Liver (tissue), 9 donors: ENCODE results near the gene ADK. TPM values are rescaled to one million over a fixed set of nuclear protein-coding genes. Genes with fewer than 3 reads are reported as not detected.

Experiments
- DNase-seq: peaks from one replicate; pipeline ENCODE4 v3.0.0-alpha.2; 2017; ENCODE audit warnings: low spot score
- H3K27ac ChIP-seq, 2 donors: one replicate each; pipeline ENCODE4 v1.7.0; 2013; ENCODE audit warnings: inconsistent platforms in 2 of 2, low read length in 2 of 2, control low read depth in 1 of 2, low read depth in 1 of 2, mild to moderate bottlenecking in 1 of 2
- H3K27me3 ChIP-seq, 4 donors: one replicate each; pipeline versions ENCODE4 v1.6.1 to v1.7.0; 2013; ENCODE audit warnings: low read length in 3 of 4, inconsistent platforms in 1 of 4, mild to moderate bottlenecking in 1 of 4, moderate library complexity in 1 of 4; ENCODE audit not compliant: control insufficient read depth in 4 of 4, insufficient read depth in 4 of 4
- H3K36me3 ChIP-seq, 4 donors: one replicate each; pipeline versions ENCODE4 v1.6.1 to v1.7.0; 2013; ENCODE audit warnings: low read length in 3 of 4, mild to moderate bottlenecking in 3 of 4, low read depth in 1 of 4, moderate library complexity in 1 of 4; ENCODE audit not compliant: control insufficient read depth in 4 of 4, insufficient read depth in 3 of 4
- H3K4me1 ChIP-seq, 4 donors: one replicate each; pipeline versions ENCODE4 v1.6.1 to v1.7.0; 2013; ENCODE audit warnings: low read length in 3 of 4, mild to moderate bottlenecking in 3 of 4, moderate library complexity in 1 of 4; ENCODE audit not compliant: control insufficient read depth in 4 of 4, insufficient read depth in 4 of 4
- H3K4me3 ChIP-seq, 3 donors: one replicate each; pipeline versions ENCODE4 v1.6.1 to v1.7.0; 2013; ENCODE audit warnings: low read length in 3 of 3, control low read depth in 1 of 3, low read depth in 1 of 3, mild to moderate bottlenecking in 1 of 3
- H3K9ac ChIP-seq, 2 donors: one replicate each; pipeline ENCODE4 v1.7.0; 2013; ENCODE audit warnings: low read length in 2 of 2, mild to moderate bottlenecking in 2 of 2, moderate library complexity in 2 of 2, control low read depth in 1 of 2, low read depth in 1 of 2
- H3K9me3 ChIP-seq, 4 donors: one replicate each; pipeline versions ENCODE4 v1.6.1 to v1.7.0; 2013; ENCODE audit warnings: low read length in 3 of 4; ENCODE audit not compliant: control insufficient read depth in 4 of 4
- EGR1 ChIP-seq, 2 donors: IDR thresholded peaks; 2 replicates each; pipeline ENCODE4 v1.6.1; 2016 to 2018; ENCODE audit warnings: antibody characterized with exemption in 2 of 2, low read depth in 2 of 2
- FOXA1 ChIP-seq: IDR thresholded peaks from 2 replicates; pipeline ENCODE4 v1.6.1; 2016; ENCODE audit warnings: antibody characterized with exemption
- FOXA2 ChIP-seq: IDR thresholded peaks from 2 replicates; pipeline ENCODE4 v1.6.1; 2016; ENCODE audit warnings: antibody characterized with exemption
- GABPA ChIP-seq, 2 donors: IDR thresholded peaks in 1 of 2; conservative IDR thresholded peaks in 1 of 2; 2 replicates each; pipeline ENCODE4 v1.6.1; 2016; ENCODE audit warnings: antibody characterized with exemption in 2 of 2, mild to moderate bottlenecking in 1 of 2, moderate library complexity in 1 of 2
- HNF4A ChIP-seq, 2 donors: conservative IDR thresholded peaks; 2 replicates each; pipeline ENCODE4 v1.6.1; 2016; ENCODE audit warnings: antibody characterized with exemption in 2 of 2, mild to moderate bottlenecking in 2 of 2
- JUND ChIP-seq, 2 donors: IDR thresholded peaks; 2 replicates each; pipeline ENCODE4 v1.6.1; 2016; ENCODE audit warnings: antibody characterized with exemption in 2 of 2
- NR2F2 ChIP-seq: IDR thresholded peaks from 2 replicates; pipeline ENCODE4 v1.6.1; 2016; ENCODE audit warnings: antibody characterized with exemption
- RAD21 ChIP-seq, 2 donors: IDR thresholded peaks; 2 replicates each; pipeline ENCODE4 v1.6.1; 2016; ENCODE audit warnings: antibody characterized with exemption in 2 of 2, mild to moderate bottlenecking in 2 of 2
- RXRA ChIP-seq, 2 donors: IDR thresholded peaks; 2 replicates each; pipeline ENCODE4 v1.6.1; 2017 to 2018; ENCODE audit warnings: antibody characterized with exemption in 2 of 2, mild to moderate bottlenecking in 1 of 2
- SP1 ChIP-seq: IDR thresholded peaks from 2 replicates; pipeline ENCODE4 v1.6.1; 2018; ENCODE audit warnings: antibody characterized with exemption, mild to moderate bottlenecking
- TAF1 ChIP-seq: conservative IDR thresholded peaks from 2 replicates; pipeline ENCODE4 v1.6.1; 2016; ENCODE audit warnings: antibody characterized with exemption, mild to moderate bottlenecking
- YY1 ChIP-seq: IDR thresholded peaks from 2 replicates; pipeline ENCODE4 v1.6.1; 2016; ENCODE audit warnings: antibody characterized with exemption, mild to moderate bottlenecking
- WGBS: extraction: QIAGEN DNeasy Blood & Tissue Kit; methylation state at CpG from one replicate; pipeline ENCODE4 v1.1.7; 2013; 5-methylcytosine and 5-hydroxymethylcytosine counted together
- polyA plus RNA-seq, 2 donors: library from polyadenylated mRNA; stranded (reverse) in 1 of 2; unstranded in 1 of 2; fragments of 200-250 nt in 1 of 2; fragments of >200 nt in 1 of 2; fragmentation: Nextera tagmentation in 1 of 2; extraction: Ambion mirVana in 1 of 2; gene quantifications; one replicate each; pipeline versions ENCODE4 v1.2.1 to v1.2.3, GENCODE V29; 2013 to 2015
- total RNA-seq, 2 donors: library from RNA; depleted of rRNA; stranded (reverse); fragments of >200 nt; gene quantifications; one replicate each; pipeline ENCODE4 v1.2.3, GENCODE V29; 2014
- TF ChIP-seq, protein P1 (sequence below): IDR thresholded peaks from 2 replicates; pipeline ENCODE4 v1.6.1; 2016; ENCODE audit warnings: antibody characterized with exemption
- TF ChIP-seq, protein P2 (sequence below): IDR thresholded peaks from 2 replicates; pipeline ENCODE4 v1.6.1; 2016; ENCODE audit warnings: antibody characterized with exemption
- TF ChIP-seq, protein P3 (sequence below): fragments of 150-350 bp; IDR thresholded peaks from 2 replicates; pipeline ENCODE4 v1.5.1; 2017; ENCODE audit warnings: improper control_type of control experiment, low read depth, low read length; ENCODE audit not compliant: missing input control
- TF ChIP-seq, protein P4 (sequence below): IDR thresholded peaks from 2 replicates; pipeline ENCODE4 v1.6.1; 2016; ENCODE audit warnings: antibody characterized with exemption
- donor health status: healthy.
- donor health status: healthy.
- donor health status: healthy.
- donor health status: healthy.
- donor health status: healthy.

ADK gene
- total and polyA plus RNA-seq, 4 donors = 18.0 to 110 (median 65.5) TPM

DNA sequence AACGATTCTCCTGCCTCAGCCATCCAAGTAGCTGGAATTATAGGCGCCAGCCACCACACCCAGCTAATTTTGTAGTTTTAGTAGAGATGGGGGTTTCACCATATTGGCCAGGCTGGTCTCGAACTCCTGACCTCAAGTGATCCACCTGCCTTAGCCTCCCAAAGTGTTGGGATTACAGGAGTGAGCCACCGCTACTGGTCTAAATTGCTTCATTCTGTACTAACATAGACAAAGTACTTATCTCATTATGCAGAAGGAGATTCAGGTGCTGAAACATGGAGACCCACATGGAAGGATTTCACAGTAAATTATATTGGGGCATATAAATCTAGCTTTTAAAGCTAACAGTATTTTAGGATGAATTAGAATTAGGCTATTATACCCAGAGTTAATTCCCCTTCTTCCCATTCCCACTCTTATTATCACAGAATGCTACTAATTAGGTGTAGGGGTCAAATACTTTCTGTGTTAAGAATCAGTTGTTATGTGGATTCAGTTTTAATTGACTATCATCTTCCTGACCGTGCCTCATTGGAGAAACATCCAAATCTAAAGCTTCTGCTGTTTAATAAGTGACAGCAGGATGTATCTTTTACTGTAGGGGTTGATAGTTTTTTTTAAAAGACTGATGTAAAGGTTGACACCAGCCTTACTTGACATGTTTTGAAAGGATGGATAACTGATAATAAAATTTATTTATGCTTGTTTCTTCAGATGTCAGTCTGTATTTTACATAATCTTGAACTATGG, 27.2 kb downstream of the ADK start:
- no peak for DNase-seq
- no peaks in the 10 kb centered on the region for H3K9me3 ChIP-seq
- H3K36me3 ChIP-seq = no peaks in the 10 kb centered on the region
- WGBS = 80% methylated on average over 5 of the region's 5 CpGs
- peak overlapping the region in 1 of 3 donors; percentile 29 for H3K4me3 ChIP-seq
- H3K9ac ChIP-seq = no peak overlapping the region
- H3K27ac ChIP-seq = peak overlapping the region; percentile 25 to 33
- peaks cover 4 to 52% (median 24%) of the 10 kb centered on the region in 4 donors for H3K4me1 ChIP-seq
- no peak for TF ChIP-seq YY1
- no peak for TF ChIP-seq RXRA (IDR thresholded peaks at IDR 0.05)
- no peak for TF ChIP-seq FOXA2
- TF ChIP-seq, protein P1, sequence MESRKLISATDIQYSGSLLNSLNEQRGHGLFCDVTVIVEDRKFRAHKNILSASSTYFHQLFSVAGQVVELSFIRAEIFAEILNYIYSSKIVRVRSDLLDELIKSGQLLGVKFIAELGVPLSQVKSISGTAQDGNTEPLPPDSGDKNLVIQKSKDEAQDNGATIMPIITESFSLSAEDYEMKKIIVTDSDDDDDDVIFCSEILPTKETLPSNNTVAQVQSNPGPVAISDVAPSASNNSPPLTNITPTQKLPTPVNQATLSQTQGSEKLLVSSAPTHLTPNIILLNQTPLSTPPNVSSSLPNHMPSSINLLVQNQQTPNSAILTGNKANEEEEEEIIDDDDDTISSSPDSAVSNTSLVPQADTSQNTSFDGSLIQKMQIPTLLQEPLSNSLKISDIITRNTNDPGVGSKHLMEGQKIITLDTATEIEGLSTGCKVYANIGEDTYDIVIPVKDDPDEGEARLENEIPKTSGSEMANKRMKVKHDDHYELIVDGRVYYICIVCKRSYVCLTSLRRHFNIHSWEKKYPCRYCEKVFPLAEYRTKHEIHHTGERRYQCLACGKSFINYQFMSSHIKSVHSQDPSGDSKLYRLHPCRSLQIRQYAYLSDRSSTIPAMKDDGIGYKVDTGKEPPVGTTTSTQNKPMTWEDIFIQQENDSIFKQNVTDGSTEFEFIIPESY = no peak
- TF ChIP-seq, protein P2, sequence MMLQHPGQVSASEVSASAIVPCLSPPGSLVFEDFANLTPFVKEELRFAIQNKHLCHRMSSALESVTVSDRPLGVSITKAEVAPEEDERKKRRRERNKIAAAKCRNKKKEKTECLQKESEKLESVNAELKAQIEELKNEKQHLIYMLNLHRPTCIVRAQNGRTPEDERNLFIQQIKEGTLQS = no peak
- no peak for TF ChIP-seq NR2F2
- TF ChIP-seq SP1 = no peak
- no peak for TF ChIP-seq RAD21 (IDR thresholded peaks at IDR 0.05)
- TF ChIP-seq FOXA1 = no peak
- TF ChIP-seq, protein P3, sequence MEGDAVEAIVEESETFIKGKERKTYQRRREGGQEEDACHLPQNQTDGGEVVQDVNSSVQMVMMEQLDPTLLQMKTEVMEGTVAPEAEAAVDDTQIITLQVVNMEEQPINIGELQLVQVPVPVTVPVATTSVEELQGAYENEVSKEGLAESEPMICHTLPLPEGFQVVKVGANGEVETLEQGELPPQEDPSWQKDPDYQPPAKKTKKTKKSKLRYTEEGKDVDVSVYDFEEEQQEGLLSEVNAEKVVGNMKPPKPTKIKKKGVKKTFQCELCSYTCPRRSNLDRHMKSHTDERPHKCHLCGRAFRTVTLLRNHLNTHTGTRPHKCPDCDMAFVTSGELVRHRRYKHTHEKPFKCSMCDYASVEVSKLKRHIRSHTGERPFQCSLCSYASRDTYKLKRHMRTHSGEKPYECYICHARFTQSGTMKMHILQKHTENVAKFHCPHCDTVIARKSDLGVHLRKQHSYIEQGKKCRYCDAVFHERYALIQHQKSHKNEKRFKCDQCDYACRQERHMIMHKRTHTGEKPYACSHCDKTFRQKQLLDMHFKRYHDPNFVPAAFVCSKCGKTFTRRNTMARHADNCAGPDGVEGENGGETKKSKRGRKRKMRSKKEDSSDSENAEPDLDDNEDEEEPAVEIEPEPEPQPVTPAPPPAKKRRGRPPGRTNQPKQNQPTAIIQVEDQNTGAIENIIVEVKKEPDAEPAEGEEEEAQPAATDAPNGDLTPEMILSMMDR = no peak
- no peaks in the 10 kb centered on the region for H3K27me3 ChIP-seq

DNA sequence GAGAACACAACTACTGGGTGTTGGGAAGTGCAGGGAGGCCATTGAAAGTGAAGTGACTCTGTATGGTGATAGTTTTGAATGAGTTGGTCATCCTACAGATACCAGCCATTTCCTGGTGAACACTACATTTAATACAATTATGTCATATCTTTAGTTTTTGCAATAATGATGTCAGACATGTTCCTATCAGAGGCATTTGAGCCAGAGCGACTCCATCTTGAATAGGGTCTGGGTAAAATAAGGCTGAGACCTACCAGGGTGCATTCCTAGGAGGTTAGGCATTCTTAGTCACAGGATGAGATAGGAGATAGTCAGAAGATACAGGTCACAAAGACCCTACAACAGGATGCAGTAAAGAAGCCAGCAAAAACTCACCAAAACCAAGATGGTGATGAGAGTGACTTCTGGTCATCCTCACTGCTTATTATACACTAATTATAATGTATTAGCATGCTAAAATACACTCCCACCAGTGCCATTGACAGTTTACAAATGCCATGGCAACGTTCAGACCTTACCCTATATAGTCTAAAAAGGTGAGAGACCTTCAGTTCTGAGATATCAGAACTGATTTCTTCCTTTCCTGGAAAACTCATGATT, 28.2 kb downstream of the ADK start:
- no peaks in the 10 kb centered on the region for H3K27me3 ChIP-seq
- no peak overlapping the region for H3K9ac ChIP-seq
- TF ChIP-seq HNF4A (conservative IDR thresholded peaks at IDR 0.05) (no peak), RXRA (IDR thresholded peaks at IDR 0.05) (no peak), TAF1 (no peak)
- 95% methylated on average over 2 of the region's 2 CpGs for WGBS
- no peak for DNase-seq
- H3K27ac ChIP-seq = no peak overlapping the region
- H3K4me3 ChIP-seq = no peak overlapping the region
- H3K4me1 ChIP-seq = peaks cover 4 to 44% (median 19%) of the 10 kb centered on the region in 4 donors
- no peaks in the 10 kb centered on the region for H3K36me3 ChIP-seq
- no peaks in the 10 kb centered on the region for H3K9me3 ChIP-seq

DNA sequence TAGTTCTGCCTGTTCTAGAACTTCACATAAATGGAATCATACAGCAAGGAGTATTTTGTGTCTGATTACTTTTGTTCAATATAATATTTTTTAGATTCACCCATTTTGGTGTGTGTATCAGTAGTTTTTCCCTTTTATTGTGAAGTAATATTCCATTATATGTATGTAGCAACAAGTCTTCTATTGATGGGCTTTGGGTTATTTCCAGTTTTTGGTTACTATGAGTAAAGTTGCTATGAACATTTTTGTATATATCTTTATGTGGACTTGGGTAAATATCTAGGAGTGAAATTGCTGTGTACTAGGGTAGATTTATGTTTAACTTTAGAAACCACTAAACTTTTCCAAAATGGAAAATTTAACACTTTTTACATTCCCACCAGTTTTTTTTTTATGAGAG, 35.7 kb downstream of the ADK start:
- Histone ChIP-seq H3K27me3 (no peaks in the 10 kb centered on the region), H3K9ac (no peak overlapping the region), H3K36me3 (no peaks in the 10 kb centered on the region), H3K9me3 (no peaks in the 10 kb centered on the region), H3K4me1 (peaks cover 4 to 27% (median 14%) of the 10 kb centered on the region in 4 donors), H3K4me3 (no peak overlapping the region), H3K27ac (no peak overlapping the region)
- TF ChIP-seq SP1 = no peak
- TF ChIP-seq JUND (IDR thresholded peaks at IDR 0.05) = no peak
- no peak for TF ChIP-seq TAF1
- no peak for TF ChIP-seq RAD21 (IDR thresholded peaks at IDR 0.05)
- TF ChIP-seq, protein P4, sequence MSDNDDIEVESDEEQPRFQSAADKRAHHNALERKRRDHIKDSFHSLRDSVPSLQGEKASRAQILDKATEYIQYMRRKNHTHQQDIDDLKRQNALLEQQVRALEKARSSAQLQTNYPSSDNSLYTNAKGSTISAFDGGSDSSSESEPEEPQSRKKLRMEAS = no peak
- TF ChIP-seq RXRA (IDR thresholded peaks at IDR 0.05) = no peak
- no peak for TF ChIP-seq GABPA (IDR thresholded peaks at IDR 0.05 in 1 of 2, conservative IDR thresholded peaks at IDR 0.05 in 1 of 2)
- TF ChIP-seq FOXA2 = no peak
- TF ChIP-seq FOXA1 = no peak
- TF ChIP-seq, protein P1 = no peak
- no peak for TF ChIP-seq YY1
- TF ChIP-seq NR2F2 = no peak
- TF ChIP-seq EGR1 (IDR thresholded peaks at IDR 0.05; ENCODE audit: low read depth in 2 of 2) = no peak
- TF ChIP-seq, protein P2 = no peak
- no peak for DNase-seq
